ENCODE data around the gene SCFD2.

- TF ChIP-seq CTCF (IDR thresholded peaks at IDR 0.05) (no peak), EP300 (IDR thresholded peaks at IDR 0.05; ENCODE audit: low read depth) (no peak), POLR2AphosphoS5 (IDR thresholded peaks at IDR 0.05) (no peak)
Measured at GRCh38 chr4:52856801-52857200, 509.1 kb downstream of the SCFD2 start.
